A204.1 (cell line): Measurements from ENCODE around the gene MRPL40.

Experiments used
- FAIRE-seq: peaks from 2 replicates; lab custom pipeline; 2012; peaks lifted over from hg19 to GRCh38; lab: Jason Lieb, UNC

The MRPL40 gene

GRCh38 chr22:19463491-19464469 lies 31.4 kb downstream of the MRPL40 start:
- no peak for FAIRE-seq

GRCh38 chr22:19464546-19464945 lies 32.2 kb downstream of the MRPL40 start:
- FAIRE-seq = no peak

- FAIRE-seq = no peak
Measured at GRCh38 chr22:19464975-19465374, 32.6 kb downstream of the MRPL40 start.

- no peak for FAIRE-seq
Measured at GRCh38 chr22:19466126-19466716, 33.9 kb downstream of the MRPL40 start.

GRCh38 chr22:19466848-19467752 lies 34.8 kb downstream of the MRPL40 start:
- FAIRE-seq = no peak

- no peak for FAIRE-seq
Measured at GRCh38 chr22:19467912-19468311, 35.6 kb downstream of the MRPL40 start.

- no peak for FAIRE-seq
Measured at GRCh38 chr22:19469421-19469820, 37.1 kb downstream of the MRPL40 start.

GRCh38 chr22:19470010-19470409 lies 37.7 kb downstream of the MRPL40 start:
- no peak for FAIRE-seq

- FAIRE-seq = no peak
Measured at GRCh38 chr22:19471572-19471971, 39.2 kb downstream of the MRPL40 start.

- no peak for FAIRE-seq
Measured at GRCh38 chr22:19472233-19472632, 39.9 kb downstream of the MRPL40 start.

GRCh38 chr22:19473578-19473977 lies 41.2 kb downstream of the MRPL40 start:
- no peak for FAIRE-seq

GRCh38 chr22:19476023-19476422 lies 43.7 kb downstream of the MRPL40 start:
- FAIRE-seq = no peak

- no peak for FAIRE-seq
Measured at GRCh38 chr22:19477321-19478044, 45.1 kb downstream of the MRPL40 start.

GRCh38 chr22:19478045-19478900 lies 45.9 kb downstream of the MRPL40 start:
- no peak for FAIRE-seq

GRCh38 chr22:19478901-19479354 lies 46.6 kb downstream of the MRPL40 start, which contains the start of gene UFD1:
TSS of gene UFD1 (minus strand) at chr22:19479193. CDS start at chr22:19479085, 108 bp downstream.
- FAIRE-seq = no peak

- peak; percentile 99 for FAIRE-seq
Measured at GRCh38 chr22:19479355-19480172, 47.2 kb downstream of the MRPL40 start, which contains the start of gene CDC45. TSS of gene CDC45 (plus strand) at chr22:19479920. CDS start at chr22:19479969, 49 bp downstream.

GRCh38 chr22:19480173-19480568 lies 47.8 kb downstream of the MRPL40 start:
- no peak for FAIRE-seq

- FAIRE-seq = no peak
Measured at GRCh38 chr22:19480789-19481188, 48.4 kb downstream of the MRPL40 start.

- no peak for FAIRE-seq
Measured at GRCh38 chr22:19482297-19482696, 50.0 kb downstream of the MRPL40 start.
